Activated CD4-positive, alpha-beta memory T cell treated with anti-CD3 and anti-CD28 coated beads for 36 hours (primary cell): Measurements from ENCODE around the gene R3HDML. TPM values are rescaled to one million over a fixed set of nuclear protein-coding genes. Genes with fewer than 3 reads are reported as not detected.

Experiments used
- CTCF ChIA-PET: fragments of 350-600 bp; sonication (Branson Sonifier 250); formaldehyde crosslinking; loops from one replicate; lab custom pipeline; 2021; ENCODE audit warnings: antibody characterized with exemption, inconsistent platforms; lab: Charles Lee
- POLR2A ChIA-PET: fragments of 350-600 bp; sonication (Branson Sonifier 250); formaldehyde crosslinking; loops from one replicate; lab custom pipeline; 2021; ENCODE audit warnings: antibody characterized with exemption; lab: Charles Lee
- DNase-seq: peaks from one replicate; pipeline ENCODE4 v3.0.0-alpha.2; 2020
- H3K27ac Mint-ChIP-seq: one replicate; pipeline ENCODE4 v1.8.0; 2021; ENCODE audit warnings: mixed read lengths
- H3K27me3 Mint-ChIP-seq: one replicate; pipeline ENCODE4 v1.8.0; 2021; ENCODE audit warnings: mixed read lengths
- H3K36me3 Mint-ChIP-seq: one replicate; pipeline ENCODE4 v1.8.0; 2021; ENCODE audit warnings: mixed read lengths
- H3K4me1 Mint-ChIP-seq: one replicate; pipeline ENCODE4 v1.8.0; 2021; ENCODE audit warnings: low read depth, mixed read lengths
- H3K4me3 Mint-ChIP-seq: one replicate; pipeline ENCODE4 v1.8.0; 2021; ENCODE audit warnings: mild to moderate bottlenecking, mixed read lengths
- H3K9me3 Mint-ChIP-seq: one replicate; pipeline ENCODE4 v1.8.0; 2021; ENCODE audit warnings: mixed read lengths
- intact Hi-C: fragments of 100-400 bp; cut with micrococcal nuclease; formaldehyde crosslinking; loops from one replicate; pipeline ENCODE4 v1.15.1; 2023
- total RNA-seq, 2 experiments: library from RNA; stranded (reverse); gene quantifications; one replicate each; pipeline ENCODE4 v1.2.3, GENCODE V29; 2021

R3HDML gene
- total RNA-seq, 2 experiments from 2014 or later, result not detected

DNA sequence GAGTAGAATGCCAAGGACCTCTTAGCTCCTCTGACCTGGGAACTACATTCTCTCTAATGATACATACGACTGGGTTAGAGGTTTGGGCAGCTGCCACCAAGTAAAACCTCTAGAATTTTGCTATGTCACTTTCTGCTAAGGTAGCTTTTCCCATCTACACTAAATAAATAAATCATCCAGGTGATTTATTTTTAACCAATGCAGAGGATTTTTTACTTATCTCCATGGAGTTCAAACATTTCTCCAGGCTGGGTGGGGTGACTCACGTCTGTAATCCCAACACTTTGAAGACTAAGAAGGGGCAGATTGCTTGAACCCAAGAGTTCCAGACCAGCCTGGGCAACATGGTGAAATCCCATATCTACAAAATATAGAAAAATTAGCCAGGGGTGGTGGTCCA lies 45.8 kb downstream of the R3HDML start:
- peaks cover 8% of the 10 kb centered on the region for H3K27me3 Mint-ChIP-seq
- no peaks in the 10 kb centered on the region for H3K36me3 Mint-ChIP-seq
- POLR2A ChIA-PET, result no interaction called here
- H3K4me1 Mint-ChIP-seq, result no peaks in the 10 kb centered on the region
- no peak overlapping the region for H3K27ac Mint-ChIP-seq
- CTCF ChIA-PET, result interaction anchor here (1.0 to 5.8 kb wide), 5 partner anchors 56 to 235 kb away, joined by 3 to 112 read pairs (median 10); no protein-coding TSS in a partner anchor
- H3K9me3 Mint-ChIP-seq, result no peaks in the 10 kb centered on the region
- H3K4me3 Mint-ChIP-seq, result no peak overlapping the region
- intact Hi-C loops, result no loop called here
- DNase-seq, result no peak

DNA sequence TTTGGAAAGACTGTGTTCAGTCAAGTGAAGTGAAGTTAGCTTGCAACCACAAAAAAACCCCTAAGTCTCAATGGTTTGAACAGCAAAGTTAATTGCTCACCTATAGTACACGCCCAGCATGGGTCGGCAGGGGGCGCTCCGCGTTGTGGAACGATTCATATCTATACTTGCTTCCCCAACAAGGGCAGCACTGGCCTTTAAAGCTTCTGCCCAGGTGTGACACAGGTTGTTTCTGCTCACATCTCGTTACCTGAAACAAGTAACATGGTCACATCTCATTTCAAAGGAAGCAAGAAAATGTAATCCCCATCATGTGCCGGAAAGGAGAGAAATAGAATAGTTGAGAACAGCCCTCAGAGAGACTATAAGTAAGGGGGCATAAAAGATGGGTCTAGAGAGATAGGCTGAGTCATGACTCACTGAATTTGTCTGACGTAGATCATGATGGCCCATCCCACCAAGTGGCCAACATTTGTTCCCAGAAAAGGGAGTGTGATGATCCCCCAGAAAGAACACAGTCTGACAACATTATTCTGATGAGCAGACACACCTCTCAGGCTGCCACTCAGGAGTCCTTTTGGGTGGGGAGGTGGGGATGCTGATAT lies 47.7 kb downstream of the R3HDML start:
- POLR2A ChIA-PET, result no interaction called here

DNA sequence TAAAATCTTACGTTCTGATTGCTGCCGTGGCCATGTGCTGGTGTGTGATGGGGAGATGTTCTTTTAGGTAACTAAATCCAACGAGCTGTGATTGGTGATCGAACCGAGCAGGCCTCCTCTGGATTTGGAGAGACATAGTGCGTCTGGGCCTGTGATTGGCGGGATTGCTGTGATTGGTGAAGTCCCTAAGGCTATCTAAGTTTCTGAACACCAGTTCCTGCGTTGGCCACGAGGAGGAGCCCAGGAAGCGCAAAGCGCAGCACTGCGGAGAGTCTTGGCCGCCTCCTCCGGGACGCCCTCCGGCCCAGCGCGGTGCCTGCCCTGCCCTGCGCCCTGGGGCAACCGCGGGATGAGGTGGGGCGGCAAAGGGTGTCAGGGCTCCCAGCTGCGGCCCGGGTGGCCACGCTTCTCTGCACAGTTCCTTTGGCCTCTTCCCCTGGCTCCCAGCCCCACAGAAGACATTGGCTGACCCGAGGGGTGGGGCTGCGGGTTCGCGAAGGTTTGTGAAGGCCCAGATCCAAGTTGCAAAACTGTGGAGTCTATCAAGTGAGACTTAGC lies 51.7 kb downstream of the R3HDML start:
- ChIA-PET POLR2A (no interaction called here), CTCF (interaction anchor here (0.6 to 2.9 kb wide), 12 partner anchors 10 to 469 kb away, joined by 3 to 48 read pairs (median 3); partner anchors contain the start of gene SERINC3)
- peaks cover 2% of the 10 kb centered on the region for H3K4me1 Mint-ChIP-seq
- DNase-seq, result peak; percentile 84
- H3K36me3 Mint-ChIP-seq, result no peaks in the 10 kb centered on the region
- no peak overlapping the region for H3K4me3 Mint-ChIP-seq
- peaks cover 14% of the 10 kb centered on the region for H3K27me3 Mint-ChIP-seq
- intact Hi-C loops, result loop anchor here (1.0 to 5.0 kb wide), 4 partner anchors 72 to 344 kb away; partner anchors contain the start of gene FITM2
- no peak overlapping the region for H3K27ac Mint-ChIP-seq
- H3K9me3 Mint-ChIP-seq, result no peaks in the 10 kb centered on the region

More for the DNA sequence above, 47.7 kb downstream of the R3HDML start:
- Mint-ChIP-seq H3K4me1 (peaks cover 2% of the 10 kb centered on the region), H3K27ac (no peak overlapping the region), H3K27me3 (peaks cover 18% of the 10 kb centered on the region), H3K9me3 (no peaks in the 10 kb centered on the region), H3K36me3 (no peaks in the 10 kb centered on the region), H3K4me3 (no peak overlapping the region)
- intact Hi-C loops, result loop anchor here (1.0 to 5.0 kb wide), 3 partner anchors 72 to 348 kb away; partner anchors contain the start of gene FITM2
- peak; percentile 88 for DNase-seq
- CTCF ChIA-PET, result interaction anchor here (0.5 to 5.8 kb wide), 28 partner anchors 11 to 929 kb away, joined by 3 to 112 read pairs (median 4); partner anchors contain the start of gene SERINC3

DNA sequence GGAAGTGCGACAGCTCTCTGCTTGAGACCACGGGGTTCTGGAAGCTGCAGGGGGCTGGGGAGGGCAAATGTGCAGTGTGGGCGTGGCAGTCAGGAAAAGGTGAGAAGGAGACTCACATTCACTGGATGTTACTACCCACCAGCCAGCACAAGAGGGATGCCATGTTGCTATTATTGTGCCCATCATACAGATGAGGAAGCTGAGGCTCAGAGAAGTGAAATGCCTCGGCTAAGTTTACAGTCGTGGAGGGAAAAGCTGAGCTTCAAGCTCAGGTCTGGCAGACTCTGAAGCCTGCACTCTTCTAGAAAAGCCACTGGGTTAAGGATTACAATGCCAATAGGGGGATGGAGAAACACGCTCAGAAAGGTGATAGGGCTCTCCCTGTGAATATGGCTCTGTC lies 53.0 kb downstream of the R3HDML start:
- Mint-ChIP-seq H3K9me3 (no peaks in the 10 kb centered on the region), H3K36me3 (no peaks in the 10 kb centered on the region), H3K27ac (no peak overlapping the region), H3K27me3 (peaks cover 14% of the 10 kb centered on the region), H3K4me1 (peaks cover 2% of the 10 kb centered on the region), H3K4me3 (no peak overlapping the region)
- CTCF ChIA-PET, result interaction anchor here (1.4 to 2.9 kb wide), 4 partner anchors 132 to 343 kb away, joined by 4 to 48 read pairs (median 6); partner anchors contain the start of gene SERINC3
- DNase-seq, result no peak
- POLR2A ChIA-PET, result no interaction called here
- intact Hi-C loops, result loop anchor here (2.0 to 5.0 kb wide), 3 partner anchors 71 to 342 kb away; partner anchors contain the start of gene FITM2

DNA sequence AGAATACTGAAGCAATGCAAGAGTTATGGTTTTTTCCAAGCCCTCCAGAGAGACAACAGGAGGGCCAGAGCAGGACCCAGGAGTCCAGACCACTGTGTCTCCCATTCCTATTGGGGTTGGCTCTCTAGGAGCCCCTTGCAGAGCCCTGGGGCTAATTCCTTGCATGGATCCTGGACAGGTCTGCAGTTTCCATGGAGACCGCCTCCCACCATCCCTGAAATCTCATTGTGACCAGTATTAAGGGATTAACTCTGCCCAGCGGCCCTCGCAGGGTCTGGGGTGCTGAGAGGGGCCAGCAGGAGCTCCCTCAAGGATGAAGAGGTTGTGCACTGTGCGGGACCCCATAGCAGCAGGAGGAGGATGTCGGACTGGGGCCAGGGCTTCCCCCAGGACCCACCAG lies 53.4 kb downstream of the R3HDML start:
- intact Hi-C loops, result no loop called here
- H3K4me3 Mint-ChIP-seq, result no peak overlapping the region
- H3K36me3 Mint-ChIP-seq, result no peaks in the 10 kb centered on the region
- POLR2A ChIA-PET, result no interaction called here
- CTCF ChIA-PET, result interaction anchor here (2.9 kb wide), 1 partner anchor 219 kb away, joined by 48 read pairs; no protein-coding TSS in a partner anchor
- H3K4me1 Mint-ChIP-seq, result peaks cover 2% of the 10 kb centered on the region
- peaks cover 14% of the 10 kb centered on the region for H3K27me3 Mint-ChIP-seq
- no peak for DNase-seq
- H3K9me3 Mint-ChIP-seq, result no peaks in the 10 kb centered on the region
- H3K27ac Mint-ChIP-seq, result no peak overlapping the region

DNA sequence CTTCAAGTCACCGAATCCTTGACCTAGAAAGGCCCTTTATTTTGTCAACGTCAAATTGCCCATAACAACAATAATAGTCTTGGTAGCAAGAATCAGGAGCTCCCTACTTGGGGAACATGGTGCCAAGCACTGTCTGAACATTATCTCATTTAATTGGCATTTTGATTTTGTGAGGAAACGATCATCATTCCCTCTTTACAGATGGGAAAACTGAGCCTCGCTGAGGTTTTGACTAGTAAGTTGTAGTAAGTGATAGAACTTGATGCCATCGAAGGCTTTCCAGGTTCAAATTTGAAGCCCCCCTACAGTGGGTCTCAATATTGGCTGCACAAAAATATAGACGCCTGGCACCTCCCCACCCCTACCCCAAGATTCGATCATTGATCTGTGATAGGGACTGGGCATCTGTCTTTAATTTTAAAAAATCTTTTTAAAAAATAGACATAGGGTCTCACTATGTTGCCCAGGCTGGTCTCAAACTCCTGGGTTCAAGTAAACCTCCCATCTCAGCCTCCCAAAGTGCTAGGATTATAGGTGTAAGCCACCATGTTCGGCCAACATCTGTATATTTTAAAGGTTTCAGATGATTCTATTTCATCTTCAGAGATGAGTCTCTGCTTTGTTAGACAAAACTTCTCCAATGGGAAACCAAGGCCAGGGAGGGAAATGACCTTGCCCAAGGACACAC lies 55.4 kb downstream of the R3HDML start:
- no peak for DNase-seq
- intact Hi-C loops, result no loop called here
- Mint-ChIP-seq H3K9me3 (no peaks in the 10 kb centered on the region), H3K36me3 (no peaks in the 10 kb centered on the region), H3K27ac (no peak overlapping the region), H3K4me3 (no peak overlapping the region), H3K4me1 (peaks cover 2% of the 10 kb centered on the region), H3K27me3 (peaks cover 14% of the 10 kb centered on the region)
- ChIA-PET POLR2A (no interaction called here), CTCF (no interaction called here)

DNA sequence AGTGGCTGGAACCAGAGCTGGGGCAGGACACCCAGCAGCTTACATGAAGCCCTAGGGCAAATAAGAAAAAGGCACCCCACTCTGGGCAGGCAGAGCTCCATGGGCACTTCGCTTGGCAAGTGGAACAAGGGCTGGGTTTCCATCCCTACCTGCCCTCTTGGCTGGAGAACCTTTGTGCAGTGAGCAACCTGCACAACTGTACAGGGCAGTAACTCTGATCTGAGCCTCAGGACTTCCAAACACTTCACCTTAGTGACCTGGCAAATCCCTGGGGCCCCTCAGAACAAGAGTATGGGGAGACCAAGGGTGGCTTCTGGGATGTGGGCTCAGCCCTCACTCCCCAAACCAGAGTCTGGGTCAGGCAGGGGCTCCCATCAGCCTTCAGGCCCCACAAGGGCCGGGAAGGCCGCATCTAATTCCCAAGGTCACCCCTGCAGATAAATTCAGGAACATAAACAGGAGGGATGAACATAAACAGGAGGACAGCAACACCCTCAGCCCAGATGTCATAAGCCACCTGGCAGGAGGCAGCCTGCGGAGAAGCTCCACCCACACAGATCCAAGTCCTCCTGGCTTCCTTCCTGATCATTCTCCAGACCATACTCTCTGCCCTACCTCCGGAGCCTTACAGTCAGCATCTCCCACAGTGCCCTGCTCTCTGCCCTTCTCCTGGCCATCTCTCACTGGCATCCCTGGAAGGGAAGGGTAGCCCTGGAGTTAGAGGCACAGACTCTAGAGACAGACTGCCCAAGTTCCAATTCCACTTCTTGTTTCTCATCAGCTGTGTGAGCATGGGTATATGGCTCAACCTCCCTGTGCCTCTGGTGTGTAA lies 56.1 kb downstream of the R3HDML start:
- H3K4me1 Mint-ChIP-seq, result peaks cover 2% of the 10 kb centered on the region
- H3K4me3 Mint-ChIP-seq, result no peak overlapping the region
- no peaks in the 10 kb centered on the region for H3K36me3 Mint-ChIP-seq
- CTCF ChIA-PET, result no interaction called here
- intact Hi-C loops, result no loop called here
- peaks cover 10% of the 10 kb centered on the region for H3K27me3 Mint-ChIP-seq
- DNase-seq, result no peak
- POLR2A ChIA-PET, result no interaction called here
- H3K9me3 Mint-ChIP-seq, result no peaks in the 10 kb centered on the region
- no peak overlapping the region for H3K27ac Mint-ChIP-seq

DNA sequence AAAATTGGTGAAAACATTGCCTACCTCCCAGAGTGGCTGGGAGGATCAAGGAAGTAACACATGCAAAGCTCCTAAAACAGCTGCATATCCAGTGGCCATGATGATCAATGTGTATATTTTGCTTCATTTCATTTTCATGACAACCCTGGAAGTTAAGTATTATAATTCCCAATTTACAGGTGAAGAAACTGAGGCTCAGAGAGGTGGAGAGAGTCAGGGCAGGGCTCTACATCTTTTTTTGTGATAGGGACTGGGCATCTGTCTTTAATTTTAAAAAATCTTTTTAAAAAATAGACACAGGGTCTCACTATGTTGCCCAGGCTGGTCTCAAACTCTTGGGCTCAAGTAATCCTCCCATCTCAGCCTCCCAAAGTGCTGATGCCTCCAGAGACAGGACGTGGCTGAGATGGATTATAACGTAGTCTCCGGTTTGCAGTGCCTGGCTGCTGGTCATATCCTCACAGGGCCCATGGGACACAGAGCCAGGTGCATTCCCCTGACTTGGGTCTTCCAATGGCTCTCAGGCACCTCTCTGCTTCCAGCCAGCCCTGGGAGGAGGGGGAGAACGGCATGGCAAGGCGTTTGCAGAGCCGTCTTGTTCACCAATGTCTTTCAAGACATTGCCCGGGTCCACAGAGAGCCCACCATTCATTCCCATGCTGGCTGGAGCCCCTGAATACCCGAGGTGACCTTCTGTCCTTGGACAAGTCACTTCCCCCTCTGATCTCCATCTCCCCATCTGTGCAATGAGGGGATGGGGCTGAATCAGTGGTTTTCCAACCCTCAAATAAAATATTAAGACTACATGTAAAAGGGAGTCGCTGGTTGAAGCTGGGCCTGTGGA lies 57.0 kb downstream of the R3HDML start:
- DNase-seq, result no peak
- intact Hi-C loops, result no loop called here
- ChIA-PET CTCF (interaction anchor here (0.7 kb wide), 1 partner anchor 209 kb away, joined by 3 read pairs; no protein-coding TSS in a partner anchor), POLR2A (no interaction called here)
- Mint-ChIP-seq H3K4me1 (no peaks in the 10 kb centered on the region), H3K36me3 (no peaks in the 10 kb centered on the region), H3K9me3 (no peaks in the 10 kb centered on the region), H3K4me3 (no peak overlapping the region), H3K27me3 (peaks cover 7% of the 10 kb centered on the region), H3K27ac (no peak overlapping the region)

DNA sequence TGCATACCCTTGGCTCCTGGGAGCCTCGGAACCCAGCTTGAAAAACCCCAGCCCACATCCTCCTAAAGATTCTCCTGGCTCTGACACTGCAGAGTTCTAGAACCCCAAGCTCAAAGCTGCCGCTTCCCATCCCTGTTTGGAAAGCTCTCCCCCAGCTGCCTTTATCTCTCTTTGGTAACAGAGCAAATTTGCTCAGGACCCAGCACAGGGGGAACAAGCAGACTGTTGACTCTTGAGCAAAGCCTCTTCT lies 57.5 kb downstream of the R3HDML start:
- no peaks in the 10 kb centered on the region for H3K36me3 Mint-ChIP-seq
- POLR2A ChIA-PET, result no interaction called here

DNA sequence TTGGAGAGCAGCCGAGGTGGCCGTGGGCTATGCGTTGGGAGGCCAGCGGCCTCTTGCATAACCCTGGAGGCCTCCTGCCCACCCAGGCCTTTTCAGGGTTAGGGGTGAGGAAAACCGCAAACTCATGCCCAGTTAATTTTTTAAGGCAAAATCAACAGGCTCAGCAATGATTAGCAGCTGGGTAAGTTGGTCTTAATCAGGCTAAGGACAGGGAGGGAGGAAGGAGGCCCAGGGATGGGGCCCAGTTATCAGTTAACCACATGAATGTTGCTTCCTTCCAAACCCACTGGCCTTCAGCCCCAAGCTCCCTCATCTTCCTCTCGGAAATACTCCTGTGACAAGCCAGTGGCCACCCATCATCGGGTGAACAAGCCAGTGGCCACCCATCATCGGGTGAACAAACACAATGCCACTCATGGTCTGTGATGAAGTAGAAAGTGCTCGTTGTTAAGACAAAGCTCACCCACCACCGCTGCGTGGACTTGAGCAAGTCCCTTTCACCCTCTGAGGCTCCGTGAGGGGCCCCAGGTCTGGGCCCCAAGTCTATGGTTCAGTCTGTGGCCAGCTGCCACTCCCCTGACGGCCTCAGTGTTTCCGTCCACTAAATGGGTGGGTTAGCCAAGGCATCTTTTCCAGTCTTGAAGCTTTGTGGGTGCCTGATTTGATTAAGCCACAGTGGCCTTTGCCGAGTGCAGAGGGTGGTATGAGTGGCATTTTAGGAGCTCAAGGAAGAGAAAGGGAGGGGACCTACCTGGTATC lies 58.0 kb downstream of the R3HDML start:
- H3K4me1 Mint-ChIP-seq, result no peaks in the 10 kb centered on the region
- H3K36me3 Mint-ChIP-seq, result no peaks in the 10 kb centered on the region
- DNase-seq, result no peak
- H3K4me3 Mint-ChIP-seq, result no peak overlapping the region
- ChIA-PET CTCF (interaction anchor here (0.7 to 1.2 kb wide), 3 partner anchors 11 to 208 kb away, joined by 3 read pairs; no protein-coding TSS in a partner anchor), POLR2A (no interaction called here)
- H3K27me3 Mint-ChIP-seq, result no peaks in the 10 kb centered on the region
- no peaks in the 10 kb centered on the region for H3K9me3 Mint-ChIP-seq
- no peak overlapping the region for H3K27ac Mint-ChIP-seq
- intact Hi-C loops, result no loop called here

More for the DNA sequence above, 57.5 kb downstream of the R3HDML start:
- intact Hi-C loops, result no loop called here
- peaks cover 3% of the 10 kb centered on the region for H3K27me3 Mint-ChIP-seq
- no peaks in the 10 kb centered on the region for H3K9me3 Mint-ChIP-seq
- H3K4me1 Mint-ChIP-seq, result no peaks in the 10 kb centered on the region
- no peak overlapping the region for H3K27ac Mint-ChIP-seq
- no peak for DNase-seq
- no peak overlapping the region for H3K4me3 Mint-ChIP-seq
- CTCF ChIA-PET, result interaction anchor here (0.7 kb wide), 1 partner anchor 209 kb away, joined by 3 read pairs; no protein-coding TSS in a partner anchor
